H1 (cell line): Measurements from ENCODE around the gene ZNF860. TPM values are rescaled to one million over a fixed set of nuclear protein-coding genes. Genes with fewer than 3 reads are reported as not detected.
"Not testable (repeated sequence)": the region's sequence is repeated elsewhere in the genome, so short reads cannot be mapped to it uniquely, and the experiment has no call there.

Source experiments
- CTCF ChIA-PET: fragments of 300-600 bp; sonication (Branson Sonifier 250); formaldehyde crosslinking; loops from one replicate; lab custom pipeline; 2021; ENCODE audit not compliant: partially characterized antibody; lab: Charles Lee
- POLR2A ChIA-PET: fragments of 300-600 bp; sonication (Branson Sonifier 250); formaldehyde crosslinking; loops from one replicate; lab custom pipeline; 2021; ENCODE audit warnings: inconsistent platforms; ENCODE audit not compliant: partially characterized antibody; lab: Charles Lee
- DNase-seq, 2 experiments: peaks; one replicate each; pipeline versions ENCODE4 v3.0.0 to v3.0.0-alpha.2; 2010 to 2022; ENCODE audit warnings: low spot score in 2 of 2, low read depth in 1 of 2, mixed read lengths in 1 of 2
- FAIRE-seq: peaks from 2 replicates; lab custom pipeline; 2011; peaks lifted over from hg19 to GRCh38; lab: Jason Lieb, UNC
- H2AFZ ChIP-seq: 2 replicates; pipeline ENCODE4 v1.8.1; 2012; ENCODE audit warnings: low read length, inconsistent platforms
- H2AK5ac ChIP-seq: 2 replicates; pipeline ENCODE4 v1.6.1; 2013; ENCODE audit warnings: low read depth, low read length
- H2BK120ac ChIP-seq: replicated peaks from 2 replicates; pipeline ENCODE3; 2013; ENCODE audit warnings: low read depth, low read length, inconsistent platforms
- H2BK12ac ChIP-seq: 2 replicates; pipeline ENCODE4 v1.6.1; 2013; ENCODE audit warnings: low read depth, low read length
- H2BK15ac ChIP-seq: 2 replicates; pipeline ENCODE4 v1.6.1; 2013; ENCODE audit warnings: low read length
- H2BK20ac ChIP-seq: 2 replicates; pipeline ENCODE4 v1.6.1; 2013; ENCODE audit warnings: low read length
- H2BK5ac ChIP-seq: 2 replicates; pipeline ENCODE4 v1.6.1; 2013; ENCODE audit warnings: low read depth, low read length
- H3K14ac ChIP-seq: 2 replicates; pipeline ENCODE4 v1.6.1; 2013; ENCODE audit warnings: inconsistent platforms; ENCODE audit not compliant: insufficient read length
- H3K18ac ChIP-seq: 2 replicates; pipeline ENCODE4 v1.6.1; 2013; ENCODE audit warnings: low read length; ENCODE audit errors: extremely low read depth
- H3K23ac ChIP-seq: 2 replicates; pipeline ENCODE4 v1.6.1; 2013; ENCODE audit warnings: inconsistent platforms; ENCODE audit not compliant: insufficient read length
- H3K23me2 ChIP-seq: 2 replicates; pipeline ENCODE4 v1.6.1; 2013; ENCODE audit warnings: low read depth, low read length
- H3K27ac ChIP-seq: 2 replicates; pipeline ENCODE4 v1.6.1; 2011; ENCODE audit warnings: low read depth, low read length, inconsistent platforms
- H3K27me3 ChIP-seq, 4 experiments: replicated peaks in 1 of 4; 1 replicate in 1 of 4; 2 replicates in 3 of 4; pipeline versions ENCODE4 v1.6.1 to v1.8.1; 2011 to 2013; ENCODE audit warnings: low read length in 3 of 4, mild to moderate bottlenecking in 3 of 4, inconsistent platforms in 2 of 4, mixed read lengths in 2 of 4, moderate library complexity in 1 of 4; ENCODE audit not compliant: control insufficient read depth in 3 of 4, insufficient read depth in 3 of 4; ENCODE audit errors: extremely low read depth in 1 of 4
- H3K36me3 ChIP-seq, 4 experiments: 2 replicates each; pipeline versions ENCODE4 v1.6.1 to v1.8.1; 2011 to 2013; ENCODE audit warnings: mild to moderate bottlenecking in 4 of 4, low read length in 3 of 4, moderate library complexity in 2 of 4, control low read depth in 1 of 4, inconsistent platforms in 1 of 4; ENCODE audit not compliant: insufficient read depth in 4 of 4, control insufficient read depth in 2 of 4
- H3K4ac ChIP-seq: replicated peaks from 2 replicates; pipeline ENCODE3; 2013; ENCODE audit warnings: low read length, low read depth, mixed read lengths, inconsistent platforms; ENCODE audit not compliant: insufficient read length
- H3K4me1 ChIP-seq, 4 experiments: replicated peaks in 1 of 4; 1 replicate in 1 of 4; 2 replicates in 3 of 4; pipeline versions ENCODE4 v1.6.1 to v1.8.1; 2011 to 2013; ENCODE audit warnings: low read length in 3 of 4, inconsistent platforms in 2 of 4, mixed read lengths in 1 of 4; ENCODE audit not compliant: insufficient read depth in 4 of 4, control insufficient read depth in 3 of 4
- H3K4me2 ChIP-seq, 2 experiments: 2 replicates each; pipeline versions ENCODE4 v1.6.1 to v1.8.1; 2011 to 2013; ENCODE audit warnings: low read depth in 2 of 2, low read length in 2 of 2, control low read depth in 1 of 2, inconsistent platforms in 1 of 2, mild to moderate bottlenecking in 1 of 2; ENCODE audit not compliant: insufficient read depth in 1 of 2
- H3K4me3 ChIP-seq, 4 experiments: fragments of 200-600, 300-600 bp in 1 of 4; sonication (generic), shearing (Covaris generic), sonication (Bioruptor Twin) in 1 of 4; 2 replicates each; pipeline versions ENCODE4 v1.5.1 to v1.8.1; 2011 to 2016; ENCODE audit warnings: low read length in 4 of 4, low read depth in 3 of 4, control low read depth in 2 of 4, inconsistent platforms in 2 of 4, mild to moderate bottlenecking in 2 of 4, mixed read lengths in 1 of 4, moderate library complexity in 1 of 4; ENCODE audit not compliant: insufficient read depth in 2 of 4; ENCODE audit errors: extremely low read depth in 1 of 4
- H3K56ac ChIP-seq: replicated peaks from 2 replicates; pipeline ENCODE3; 2013; ENCODE audit warnings: low read depth, mild to moderate bottlenecking, mixed read lengths, low read length, inconsistent platforms; ENCODE audit not compliant: insufficient read length
- H3K79me1 ChIP-seq: 2 replicates; pipeline ENCODE4 v1.6.1; 2013; ENCODE audit warnings: low read depth, low read length, control low read depth
- H3K79me2 ChIP-seq, 2 experiments: 2 replicates each; pipeline versions ENCODE4 v1.6.1 to v1.8.1; 2012 to 2013; ENCODE audit warnings: low read length in 2 of 2, mild to moderate bottlenecking in 2 of 2, inconsistent platforms in 1 of 2; ENCODE audit not compliant: insufficient read depth in 2 of 2, control insufficient read depth in 1 of 2
- H3K9ac ChIP-seq, 4 experiments: replicated peaks in 1 of 4; 1 replicate in 1 of 4; 2 replicates in 3 of 4; pipeline versions ENCODE4 v1.6.1 to v1.8.1; 2011 to 2013; ENCODE audit warnings: low read depth in 3 of 4, low read length in 3 of 4, control low read depth in 2 of 4, mild to moderate bottlenecking in 2 of 4, moderate library complexity in 2 of 4, inconsistent platforms in 1 of 4; ENCODE audit errors: extremely low read depth in 1 of 4
- H3K9me3 ChIP-seq, 2 experiments: 2 replicates each; pipeline versions ENCODE4 v1.6.1 to v1.8.1; 2012 to 2013; ENCODE audit warnings: mild to moderate bottlenecking in 2 of 2, moderate library complexity in 2 of 2, control low read depth in 1 of 2, inconsistent platforms in 1 of 2, low read depth in 1 of 2, low read length in 1 of 2, mixed read lengths in 1 of 2; ENCODE audit not compliant: insufficient read depth in 2 of 2
- H4K20me1 ChIP-seq, 2 experiments: replicated peaks in 1 of 2; 2 replicates each; pipeline versions ENCODE3 to v1.8.1; 2011 to 2013; ENCODE audit warnings: inconsistent platforms in 2 of 2, low read length in 2 of 2, mild to moderate bottlenecking in 1 of 2; ENCODE audit not compliant: insufficient read depth in 2 of 2, control insufficient read depth in 1 of 2
- H4K5ac ChIP-seq: 2 replicates; pipeline ENCODE4 v1.6.1; 2013; ENCODE audit warnings: low read length, low read depth, mixed read lengths, inconsistent platforms; ENCODE audit not compliant: insufficient read length
- H4K8ac ChIP-seq: 2 replicates; pipeline ENCODE4 v1.8.0; 2013; ENCODE audit warnings: mild to moderate bottlenecking, moderate library complexity, low read length, inconsistent platforms; ENCODE audit not compliant: insufficient read depth; ENCODE audit errors: extremely low read depth
- H4K91ac ChIP-seq: replicated peaks from 2 replicates; pipeline ENCODE3; 2013; ENCODE audit warnings: low read length, mixed read lengths, inconsistent platforms; ENCODE audit not compliant: insufficient read length
- RBBP5 ChIP-seq: IDR thresholded peaks from 2 replicates; pipeline ENCODE4 v1.7.1; 2012; ENCODE audit warnings: low read depth, mild to moderate bottlenecking, inconsistent platforms, low read length, moderate library complexity, borderline replicate concordance
- RXRA ChIP-seq: IDR thresholded peaks from 2 replicates; pipeline ENCODE4 v1.6.1; 2011; ENCODE audit warnings: low read depth, mild to moderate bottlenecking, low read length, moderate library complexity; ENCODE audit not compliant: insufficient read depth
- WGBS, 2 experiments: shearing (Covaris generic) in 1 of 2; methylation state at CpG; one replicate each; pipeline versions ENCODE4 v1.1.6 to v1.1.7; 2013 to 2015; ENCODE audit warnings: low lambda C conversion rate in 2 of 2, mixed read lengths in 2 of 2, inconsistent platforms in 1 of 2, low coverage in 1 of 2, missing lambda C conversion rate in 1 of 2; ENCODE audit not compliant: insufficient replicate concordance in 2 of 2, insufficient coverage in 1 of 2, insufficient read length in 1 of 2; ENCODE audit errors: extremely low coverage in 1 of 2, missing lambda C conversion rate in 1 of 2; 5-methylcytosine and 5-hydroxymethylcytosine counted together
- polyA plus RNA-seq, 7 experiments: library from polyadenylated mRNA; depleted of rRNA in 3 of 7; stranded (reverse) in 5 of 7; unstranded in 2 of 7; fragments of >200 nt in 5 of 7; fragments of 200-250 nt in 2 of 7; gene quantifications; 1 replicate in 5 of 7; 2 replicates in 1 of 7; 4 replicates in 1 of 7; pipeline versions ENCODE4 v1.2.1 to v1.2.3, GENCODE V29; 2011 to 2013; ENCODE audit warnings: missing spikeins in 2 of 7, mixed read lengths in 2 of 7
- total RNA-seq: library from RNA; stranded (reverse); fragmentation: NEBNext Ultra II Directional; extraction: Animal tissue kit (Norgen Biotek cat#: 25700); gene quantifications from 2 replicates; pipeline ENCODE4 v1.2.1, GENCODE V29; 2021

Gene ZNF860
- total and polyA plus RNA-seq, 2 of the 8 experiments (the other 6 are each of a cell fraction or from before 2014, with no cell fraction given), result 3.2 to 8.6 TPM

DNA sequence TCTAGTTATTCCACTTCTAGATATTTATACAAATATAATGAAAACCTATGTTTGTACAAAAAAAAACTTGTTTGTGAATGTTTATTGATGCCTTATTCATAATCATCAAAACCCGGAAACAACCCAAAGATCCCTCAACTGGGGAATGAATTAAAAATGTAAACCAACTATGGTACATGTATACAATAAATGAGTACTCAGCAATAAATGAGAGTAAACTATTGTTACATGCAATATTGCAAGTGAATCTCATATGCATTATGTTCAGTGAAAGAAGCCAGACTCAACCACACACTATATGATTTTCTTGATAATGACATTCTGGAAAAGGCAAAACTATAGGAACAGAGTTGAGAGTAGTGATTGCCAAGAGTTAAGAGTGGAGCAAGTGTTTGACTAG lies 12.3 kb downstream of the ZNF860 start (continued):
- no peak for TF ChIP-seq RXRA
- no peak for TF ChIP-seq RBBP5

DNA sequence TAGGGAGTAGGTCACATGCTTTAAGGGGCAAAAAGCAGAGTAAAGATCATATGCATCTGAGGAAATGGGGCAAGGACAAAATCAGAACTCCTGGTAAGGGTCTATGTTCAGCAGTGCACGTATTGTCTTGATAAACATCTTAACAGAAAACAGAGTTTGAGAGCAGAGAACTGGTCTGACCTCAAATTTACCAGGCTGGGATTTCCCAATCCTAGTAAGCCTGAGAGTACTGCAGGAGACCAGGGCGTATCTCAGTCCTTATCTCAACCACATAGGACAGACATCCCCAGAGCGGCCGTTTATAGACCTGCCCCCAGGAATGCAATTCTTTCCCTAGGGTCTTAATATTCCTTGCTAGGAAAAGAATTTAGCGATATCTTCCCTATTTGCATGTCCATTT lies 13.5 kb downstream of the ZNF860 start:
- H2BK120ac ChIP-seq, H2AK5ac ChIP-seq, H4K5ac ChIP-seq, H3K27ac ChIP-seq, H2BK12ac ChIP-seq, H4K20me1 ChIP-seq, H2BK5ac ChIP-seq, H2BK15ac ChIP-seq, H3K23ac ChIP-seq, H4K91ac ChIP-seq, H2AFZ ChIP-seq, H3K36me3 ChIP-seq, H3K23me2 ChIP-seq, H3K4me1 ChIP-seq, H3K27me3 ChIP-seq, H3K18ac ChIP-seq, H3K4me3 ChIP-seq, H3K56ac ChIP-seq, H3K4me2 ChIP-seq, H3K79me2 ChIP-seq, H2BK20ac ChIP-seq, H3K4ac ChIP-seq, H3K79me1 ChIP-seq, FAIRE-seq, H3K14ac ChIP-seq, CTCF ChIA-PET, H3K9ac ChIP-seq, DNase-seq, H4K8ac ChIP-seq: not testable (repeated sequence)
- POLR2A ChIA-PET, result interaction anchor here (0.7 kb wide), 1 partner anchor 257 kb away, joined by 3 read pairs; no protein-coding TSS in a partner anchor
- peaks cover 12 to 13% of the 10 kb centered on the region in 2 experiments for H3K9me3 ChIP-seq
- WGBS, 2 experiments, result 74% methylated on average over 5 of the region's 5 CpGs; no CpG with 5 or more reads in 1 of the 2 experiments
